Measurements from ENCODE around the gene UGP2. TPM values are rescaled to one million over a fixed set of nuclear protein-coding genes. Genes with fewer than 3 reads are reported as not detected.

UGP2 gene
- total RNA-seq: 10 to 100 TPM; 60.1 to 84.9 (median 65.2) TPM

GRCh38 chr2:63841254-63842022 is at the start of gene UGP2:
Gene UGP2, plus strand, starts transcription at chr2:63841896. Its CDS starts 290 bp downstream, at chr2:63842186.
- under 1% methylated on average over 23 of the region's 59 CpGs for WGBS
- no peaks in the 10 kb centered on the region for H3K36me3 ChIP-seq
- no peaks in the 10 kb centered on the region for H3K9me3 ChIP-seq
- no peaks in the 10 kb centered on the region for H3K27me3 ChIP-seq
- peak within 1 kb of the TSS; percentile 99 for H3K27ac ChIP-seq
- peak within 1 kb of the TSS; percentile 86 for H3K4me3 ChIP-seq
- peaks cover 43% of the 10 kb centered on the region for H3K4me1 ChIP-seq
- TF ChIP-seq CTCF (IDR thresholded peaks at IDR 0.05): peak in 1 of 2 donors; percentile 12
- TF ChIP-seq EP300 (IDR thresholded peaks at IDR 0.05): no peak
- TF ChIP-seq POLR2A (IDR thresholded peaks at IDR 0.05): peak; percentile 71 to 82
- TF ChIP-seq POLR2AphosphoS5 (IDR thresholded peaks at IDR 0.05): peak in 2 of 3 donors; percentile 23 to 82
- DNase-seq (ENCODE audit: low spot score in 2 of 2): peak; percentile 96

- no peak overlapping the region for H3K4me3 ChIP-seq
- no peaks in the 10 kb centered on the region for H3K27me3 ChIP-seq
- H3K4me1 ChIP-seq: peaks cover 18% of the 10 kb centered on the region
- no peak overlapping the region for H3K27ac ChIP-seq
- TF ChIP-seq POLR2A (IDR thresholded peaks at IDR 0.05) (no peak), CTCF (IDR thresholded peaks at IDR 0.05) (no peak), EP300 (IDR thresholded peaks at IDR 0.05) (no peak), POLR2AphosphoS5 (IDR thresholded peaks at IDR 0.05) (no peak)
- 100% methylated on average over 1 of the region's 1 CpG for WGBS
- no peaks in the 10 kb centered on the region for H3K9me3 ChIP-seq
- no peaks in the 10 kb centered on the region for H3K36me3 ChIP-seq
- DNase-seq (ENCODE audit: low spot score in 2 of 2): no peak
Observed at GRCh38 chr2:63792530-63792929, 49.2 kb upstream of the UGP2 start.

- H3K4me3 ChIP-seq: no peak overlapping the region
- TF ChIP-seq POLR2AphosphoS5 (IDR thresholded peaks at IDR 0.05) (no peak), CTCF (IDR thresholded peaks at IDR 0.05) (no peak), EP300 (IDR thresholded peaks at IDR 0.05) (no peak), POLR2A (IDR thresholded peaks at IDR 0.05) (no peak)
- no peaks in the 10 kb centered on the region for H3K36me3 ChIP-seq
- no peaks in the 10 kb centered on the region for H3K4me1 ChIP-seq
- 92% methylated on average over 1 of the region's 1 CpG for WGBS
- no peak for DNase-seq (ENCODE audit: low spot score in 2 of 2)
- H3K9me3 ChIP-seq: no peaks in the 10 kb centered on the region
- H3K27ac ChIP-seq: no peak overlapping the region
- H3K27me3 ChIP-seq: no peaks in the 10 kb centered on the region
Observed at GRCh38 chr2:63796366-63796765, 45.3 kb upstream of the UGP2 start.

GRCh38 chr2:63796796-63797195 is 44.9 kb upstream of the UGP2 start:
- DNase-seq (ENCODE audit: low spot score in 2 of 2): no peak
- Histone ChIP-seq H3K4me1 (no peaks in the 10 kb centered on the region), H3K4me3 (no peak overlapping the region), H3K36me3 (no peaks in the 10 kb centered on the region), H3K27ac (no peak overlapping the region), H3K27me3 (no peaks in the 10 kb centered on the region), H3K9me3 (no peaks in the 10 kb centered on the region)
- WGBS: 93% methylated on average over 3 of the region's 3 CpGs
- no peak for TF ChIP-seq CTCF (IDR thresholded peaks at IDR 0.05)
- no peak for TF ChIP-seq POLR2AphosphoS5 (IDR thresholded peaks at IDR 0.05)
- TF ChIP-seq EP300 (IDR thresholded peaks at IDR 0.05): no peak
- no peak for TF ChIP-seq POLR2A (IDR thresholded peaks at IDR 0.05)

GRCh38 chr2:63801455-63801854 is 40.2 kb upstream of the UGP2 start:
- Histone ChIP-seq H3K36me3 (no peaks in the 10 kb centered on the region), H3K9me3 (no peaks in the 10 kb centered on the region), H3K27me3 (no peaks in the 10 kb centered on the region), H3K4me3 (no peak overlapping the region), H3K27ac (no peak overlapping the region), H3K4me1 (no peaks in the 10 kb centered on the region)
- 95% methylated on average over 6 of the region's 6 CpGs for WGBS
- no peak for TF ChIP-seq CTCF (IDR thresholded peaks at IDR 0.05)
- no peak for TF ChIP-seq POLR2AphosphoS5 (IDR thresholded peaks at IDR 0.05)
- TF ChIP-seq EP300 (IDR thresholded peaks at IDR 0.05): no peak
- no peak for TF ChIP-seq POLR2A (IDR thresholded peaks at IDR 0.05)
- DNase-seq (ENCODE audit: low spot score in 2 of 2): no peak

Data from suprapubic skin (tissue), 4 donors.